Epithelial cell of esophagus (primary cell): ENCODE data around the gene SMTN.

Source experiments
- DNase-seq: peaks from one replicate; pipeline ENCODE4 v3.0.0; 2010; ENCODE audit warnings: low read depth
- H3K4me3 ChIP-seq: 2 replicates; pipeline ENCODE4 v1.5.1; 2011; ENCODE audit warnings: mild to moderate bottlenecking, low read length, control low read depth
- CTCF ChIP-seq: IDR thresholded peaks from 2 replicates; pipeline ENCODE4 v1.5.1; 2011; ENCODE audit warnings: low read depth, mild to moderate bottlenecking, low read length, control low read depth, inconsistent platforms; ENCODE audit not compliant: insufficient read depth; ENCODE audit errors: missing control alignments

Gene SMTN

GRCh38 chr22:31126128-31126868 lies 45.2 kb downstream of the SMTN start:
- TF ChIP-seq CTCF: no peak

GRCh38 chr22:31126869-31127175 lies 45.7 kb downstream of the SMTN start:
- TF ChIP-seq CTCF: no peak
- no peak for DNase-seq
- H3K4me3 ChIP-seq: no peak overlapping the region

More at GRCh38 chr22:31126128-31126868, 45.2 kb downstream of the SMTN start:
- DNase-seq: no peak
- no peak overlapping the region for H3K4me3 ChIP-seq

GRCh38 chr22:31127181-31127772 lies 46.2 kb downstream of the SMTN start:
- TF ChIP-seq CTCF: no peak
- H3K4me3 ChIP-seq: no peak overlapping the region
- no peak for DNase-seq

- TF ChIP-seq CTCF: no peak
- no peak overlapping the region for H3K4me3 ChIP-seq
- DNase-seq: no peak
Observed at GRCh38 chr22:31128156-31128555, 47.0 kb downstream of the SMTN start.

GRCh38 chr22:31130873-31131272 lies 49.8 kb downstream of the SMTN start:
- no peak for TF ChIP-seq CTCF
- DNase-seq: no peak
- no peak overlapping the region for H3K4me3 ChIP-seq

- no peak for TF ChIP-seq CTCF
- no peak overlapping the region for H3K4me3 ChIP-seq
- DNase-seq: no peak
Observed at GRCh38 chr22:31133911-31134310, 52.8 kb downstream of the SMTN start.

- no peak overlapping the region for H3K4me3 ChIP-seq
- no peak for TF ChIP-seq CTCF
- no peak for DNase-seq
Observed at GRCh38 chr22:31134688-31135087, 53.6 kb downstream of the SMTN start.
